ENCODE results near the gene S100PBP.

DNA sequence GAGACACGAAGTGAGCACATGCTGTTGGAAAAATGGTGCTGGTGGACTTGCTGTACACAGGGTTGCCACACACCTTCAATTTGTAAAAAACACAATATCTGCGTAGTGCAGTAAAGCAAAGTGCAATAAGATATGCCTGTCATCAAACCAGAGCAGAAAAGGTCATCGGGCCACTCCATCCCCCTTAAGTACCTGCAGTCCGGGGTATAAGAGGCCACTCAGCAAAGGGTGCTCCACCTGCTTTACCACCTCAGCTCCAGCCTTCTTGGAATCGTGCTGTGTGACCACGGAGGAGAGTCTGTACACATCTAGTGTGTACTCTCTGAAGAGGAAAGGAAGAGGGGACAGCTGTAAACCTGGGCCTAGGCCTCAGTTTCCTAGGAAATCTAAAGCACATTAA is 11.2 kb upstream of the S100PBP start:
- no peak for TF ChIP-seq POLR2A (IDR thresholded peaks at IDR 0.05)
- TF ChIP-seq, protein P1, sequence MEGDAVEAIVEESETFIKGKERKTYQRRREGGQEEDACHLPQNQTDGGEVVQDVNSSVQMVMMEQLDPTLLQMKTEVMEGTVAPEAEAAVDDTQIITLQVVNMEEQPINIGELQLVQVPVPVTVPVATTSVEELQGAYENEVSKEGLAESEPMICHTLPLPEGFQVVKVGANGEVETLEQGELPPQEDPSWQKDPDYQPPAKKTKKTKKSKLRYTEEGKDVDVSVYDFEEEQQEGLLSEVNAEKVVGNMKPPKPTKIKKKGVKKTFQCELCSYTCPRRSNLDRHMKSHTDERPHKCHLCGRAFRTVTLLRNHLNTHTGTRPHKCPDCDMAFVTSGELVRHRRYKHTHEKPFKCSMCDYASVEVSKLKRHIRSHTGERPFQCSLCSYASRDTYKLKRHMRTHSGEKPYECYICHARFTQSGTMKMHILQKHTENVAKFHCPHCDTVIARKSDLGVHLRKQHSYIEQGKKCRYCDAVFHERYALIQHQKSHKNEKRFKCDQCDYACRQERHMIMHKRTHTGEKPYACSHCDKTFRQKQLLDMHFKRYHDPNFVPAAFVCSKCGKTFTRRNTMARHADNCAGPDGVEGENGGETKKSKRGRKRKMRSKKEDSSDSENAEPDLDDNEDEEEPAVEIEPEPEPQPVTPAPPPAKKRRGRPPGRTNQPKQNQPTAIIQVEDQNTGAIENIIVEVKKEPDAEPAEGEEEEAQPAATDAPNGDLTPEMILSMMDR (IDR thresholded peaks at IDR 0.05), result no peak
